ENCODE results near the gene MGAT4B. TPM values are rescaled to one million over a fixed set of nuclear protein-coding genes. Genes with fewer than 3 reads are reported as not detected.

MGAT4B gene
- total and polyA plus RNA-seq, 4 donors, result 42.0 to 156 (median 83.7) TPM

- peak overlapping the region; percentile 58 to 79 for H3K27ac ChIP-seq (ENCODE audit: low read depth in 1 of 2, low read length in 2 of 2)
Observed at GRCh38 chr5:179795863-179796833, 10.5 kb downstream of the MGAT4B start.

More at GRCh38 chr5:179795863-179796833, 10.5 kb downstream of the MGAT4B start:
- Histone ChIP-seq H3K36me3 (ENCODE audit: control insufficient read depth in 4 of 4, insufficient read depth in 3 of 4, low read depth in 1 of 4, low read length in 3 of 4) (peaks cover 18 to 31% (median 23%) of the 10 kb centered on the region in 4 donors), H3K9ac (ENCODE audit: low read depth in 1 of 2, low read length in 2 of 2) (peak overlapping the region in 1 of 2 donors; percentile 11), H3K27me3 (ENCODE audit: control insufficient read depth in 4 of 4, insufficient read depth in 4 of 4, low read length in 3 of 4) (no peaks in the 10 kb centered on the region), H3K9me3 (ENCODE audit: control insufficient read depth in 4 of 4, low read length in 3 of 4) (no peaks in the 10 kb centered on the region), H3K4me1 (ENCODE audit: control insufficient read depth in 4 of 4, insufficient read depth in 4 of 4, low read length in 3 of 4) (peaks cover 0 to 51% (median 31%) of the 10 kb centered on the region in 4 donors), H3K4me3 (ENCODE audit: low read depth in 1 of 3, low read length in 3 of 3) (peak overlapping the region in 2 of 3 donors; percentile 35 to 61)
- TF ChIP-seq HNF4A (conservative IDR thresholded peaks at IDR 0.05) (no peak), NR2F2 (IDR thresholded peaks at IDR 0.05) (peak; percentile 31), CTCF (IDR thresholded peaks at IDR 0.05; ENCODE audit: low read depth, low read length, missing input control) (peak; percentile 76), FOXA1 (IDR thresholded peaks at IDR 0.05) (peak; percentile 6), RAD21 (IDR thresholded peaks at IDR 0.05) (peak; percentile 3 to 45), SP1 (IDR thresholded peaks at IDR 0.05) (peak; percentile 33), YY1 (IDR thresholded peaks at IDR 0.05) (no peak), REST (IDR thresholded peaks at IDR 0.05) (no peak), RXRA (IDR thresholded peaks at IDR 0.05) (peak; percentile 14 to 42)
- WGBS, result 2% methylated on average over 113 of the region's 113 CpGs
- DNase-seq (ENCODE audit: low spot score), result peak; percentile 77
